HUES48 (cell line): ENCODE measurements around the gene NDC1.
A peak's percentile ranks its signal among the peaks of the same experiment; 100 is the strongest.

ENCODE experiments used
- H3K27ac ChIP-seq: one replicate; pipeline ENCODE4 v1.7.0; 2013; ENCODE audit warnings: low read depth, low read length, inconsistent platforms
- H3K27me3 ChIP-seq: 2 replicates; pipeline ENCODE4 v1.6.1; 2013; ENCODE audit warnings: mild to moderate bottlenecking, low read length; ENCODE audit not compliant: control insufficient read depth, insufficient read depth
- H3K36me3 ChIP-seq: 2 replicates; pipeline ENCODE4 v1.6.1; 2013; ENCODE audit warnings: low read length; ENCODE audit not compliant: control insufficient read depth, insufficient read depth
- H3K4me1 ChIP-seq: 2 replicates; pipeline ENCODE4 v1.6.1; 2013; ENCODE audit warnings: mild to moderate bottlenecking, low read length; ENCODE audit not compliant: control insufficient read depth, insufficient read depth
- H3K4me3 ChIP-seq: 2 replicates; pipeline ENCODE4 v1.5.1; 2013; ENCODE audit warnings: mild to moderate bottlenecking, low read depth, low read length
- H3K9ac ChIP-seq: 2 replicates; pipeline ENCODE4 v1.6.1; 2013; ENCODE audit warnings: mild to moderate bottlenecking, low read depth, low read length, moderate library complexity
- H3K9me3 ChIP-seq: 2 replicates; pipeline ENCODE4 v1.6.1; 2013; ENCODE audit warnings: low read length; ENCODE audit not compliant: control insufficient read depth, insufficient read depth

The NDC1 gene

DNA sequence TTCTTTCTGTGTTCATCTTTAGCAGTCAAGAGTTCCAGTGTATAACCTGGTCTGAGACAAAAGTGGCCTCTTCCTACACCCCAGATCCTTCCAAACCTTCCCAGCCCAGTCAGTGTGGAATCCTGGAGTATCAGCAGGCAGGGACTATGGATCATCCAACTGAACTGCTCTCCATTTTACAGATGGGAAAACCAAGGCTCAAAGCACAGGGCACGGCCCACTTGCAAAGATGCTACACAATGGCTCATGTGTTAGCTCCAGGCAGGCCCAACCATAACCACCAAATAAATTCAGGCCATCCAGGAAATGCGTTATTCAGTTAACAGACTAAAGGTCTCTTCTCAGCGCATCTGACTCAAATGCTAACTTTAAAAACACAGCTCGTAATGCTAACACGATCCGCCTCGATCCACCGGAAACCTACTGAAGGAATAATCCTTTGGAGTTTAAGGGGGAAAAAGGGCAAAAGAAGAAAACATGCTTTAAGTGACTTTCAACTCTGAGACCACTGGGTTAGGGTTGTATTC, 106.3 kb downstream of the NDC1 start:
- Histone ChIP-seq H3K27ac (no peak overlapping the region), H3K4me1 (peaks cover 11% of the 10 kb centered on the region; the same call in 1 of the 2 replicates), H3K27me3 (peaks cover 26% of the 10 kb centered on the region), H3K36me3 (no peaks in the 10 kb centered on the region), H3K9ac (no peak overlapping the region), H3K4me3 (no peak overlapping the region), H3K9me3 (no peaks in the 10 kb centered on the region)

DNA sequence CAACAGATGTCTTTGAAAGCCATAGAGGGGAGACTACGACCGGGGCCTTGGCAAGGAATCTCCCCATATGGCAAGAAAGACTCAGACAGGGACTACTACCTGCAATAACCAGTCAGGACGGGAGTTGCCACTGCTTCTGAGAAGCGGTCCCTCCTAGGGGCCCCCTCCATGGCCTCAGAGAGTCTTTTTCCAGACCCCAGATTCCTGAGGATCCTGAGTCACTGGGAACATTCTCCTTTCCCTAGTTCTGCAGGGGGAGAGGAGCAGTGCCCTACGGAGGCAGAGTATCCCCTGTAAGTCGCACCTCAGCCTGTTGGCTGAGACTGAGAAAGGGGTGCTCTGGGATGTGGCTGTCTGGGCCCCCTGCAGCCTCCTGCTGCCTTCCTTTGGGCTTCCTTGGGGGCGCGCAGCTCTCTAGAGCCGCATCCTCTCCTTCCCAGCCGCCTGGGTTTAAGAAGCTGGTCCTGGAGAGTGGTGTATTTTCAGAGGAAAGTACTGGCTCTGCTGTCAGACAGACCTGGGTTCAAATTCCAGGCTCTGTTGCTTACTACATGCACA, 107.0 kb downstream of the NDC1 start:
- no peak overlapping the region for H3K27ac ChIP-seq
- peaks cover 11% of the 10 kb centered on the region; the same call in 1 of the 2 replicates for H3K4me1 ChIP-seq
- no peaks in the 10 kb centered on the region for H3K36me3 ChIP-seq
- peaks cover 19% of the 10 kb centered on the region for H3K27me3 ChIP-seq
- H3K9me3 ChIP-seq: no peaks in the 10 kb centered on the region
- no peak overlapping the region for H3K4me3 ChIP-seq
- no peak overlapping the region for H3K9ac ChIP-seq

DNA sequence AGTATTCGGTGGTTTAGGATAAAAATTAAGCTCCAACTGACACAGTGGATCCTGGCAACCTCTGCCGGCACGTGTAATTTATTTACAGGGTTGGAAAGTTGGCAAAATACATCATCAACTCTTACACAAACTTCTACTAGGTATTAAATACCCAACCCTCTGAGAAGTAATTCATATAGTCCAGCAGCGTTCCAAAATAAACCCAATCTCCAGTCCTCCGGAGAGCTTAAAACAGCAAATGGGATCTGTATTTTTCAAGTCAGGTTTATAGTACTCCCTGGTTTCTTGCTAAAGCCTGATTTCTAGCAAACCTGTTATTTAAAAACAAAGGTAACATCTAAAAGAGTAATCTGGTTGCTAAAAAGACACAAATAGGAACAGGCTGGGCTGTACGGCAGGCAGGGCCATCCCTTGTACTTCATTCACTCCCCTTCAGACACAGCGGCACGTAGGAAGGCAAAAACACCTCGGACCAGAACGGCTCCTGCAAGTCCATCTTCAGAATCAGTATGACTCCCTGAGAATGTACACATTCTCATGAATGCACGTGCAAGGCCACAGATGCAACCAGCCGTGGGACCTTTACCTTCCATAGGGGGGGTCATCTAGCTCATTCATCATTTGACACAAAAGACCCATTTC, 107.8 kb downstream of the NDC1 start:
- H3K4me3 ChIP-seq: no peak overlapping the region
- H3K9me3 ChIP-seq: no peaks in the 10 kb centered on the region
- no peak overlapping the region for H3K27ac ChIP-seq
- H3K9ac ChIP-seq: no peak overlapping the region
- H3K4me1 ChIP-seq: peaks cover 8% of the 10 kb centered on the region
- no peaks in the 10 kb centered on the region for H3K36me3 ChIP-seq
- H3K27me3 ChIP-seq: peaks cover 11% of the 10 kb centered on the region

DNA sequence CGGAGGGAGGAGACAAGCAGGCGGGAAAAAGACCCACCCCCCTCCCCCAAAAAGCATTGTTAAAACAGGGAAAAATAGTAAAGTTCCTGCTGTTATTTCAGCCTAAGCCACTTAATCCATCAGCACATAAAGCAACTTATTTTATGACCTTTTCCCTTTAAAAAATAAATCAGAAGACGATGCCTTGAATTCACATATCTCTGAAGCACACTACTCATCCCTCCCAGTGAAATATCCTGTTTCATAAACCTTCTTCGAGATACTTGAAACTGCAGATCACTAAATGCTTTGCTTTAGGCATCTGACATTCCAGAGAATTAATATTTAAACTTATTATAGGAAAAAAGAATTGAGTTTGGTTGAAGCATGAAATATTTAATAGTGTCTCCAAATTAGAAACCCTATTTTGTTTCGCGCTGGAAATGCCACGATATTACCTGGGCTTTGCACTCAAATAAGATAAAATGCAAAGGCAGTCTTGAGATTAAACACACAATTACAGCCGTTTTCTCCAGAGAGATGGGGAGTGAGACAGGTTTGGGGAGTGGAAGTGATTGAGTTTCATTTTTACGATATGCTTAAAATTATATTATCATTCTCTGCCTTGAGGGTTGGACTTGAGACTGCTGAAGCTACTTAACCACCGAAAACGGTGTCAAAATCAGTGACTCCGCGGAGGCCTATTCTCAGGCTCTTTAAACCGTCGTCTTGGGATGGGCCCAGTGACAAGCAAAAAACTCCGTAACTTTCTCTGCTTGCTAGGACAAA, 108.5 kb downstream of the NDC1 start:
- H3K9me3 ChIP-seq: no peaks in the 10 kb centered on the region
- no peak overlapping the region for H3K9ac ChIP-seq
- H3K27ac ChIP-seq: no peak overlapping the region
- no peak overlapping the region for H3K4me3 ChIP-seq
- peaks cover 7% of the 10 kb centered on the region for H3K4me1 ChIP-seq
- no peaks in the 10 kb centered on the region for H3K36me3 ChIP-seq
- peaks cover 6% of the 10 kb centered on the region; the same call in 1 of the 2 replicates for H3K27me3 ChIP-seq

DNA sequence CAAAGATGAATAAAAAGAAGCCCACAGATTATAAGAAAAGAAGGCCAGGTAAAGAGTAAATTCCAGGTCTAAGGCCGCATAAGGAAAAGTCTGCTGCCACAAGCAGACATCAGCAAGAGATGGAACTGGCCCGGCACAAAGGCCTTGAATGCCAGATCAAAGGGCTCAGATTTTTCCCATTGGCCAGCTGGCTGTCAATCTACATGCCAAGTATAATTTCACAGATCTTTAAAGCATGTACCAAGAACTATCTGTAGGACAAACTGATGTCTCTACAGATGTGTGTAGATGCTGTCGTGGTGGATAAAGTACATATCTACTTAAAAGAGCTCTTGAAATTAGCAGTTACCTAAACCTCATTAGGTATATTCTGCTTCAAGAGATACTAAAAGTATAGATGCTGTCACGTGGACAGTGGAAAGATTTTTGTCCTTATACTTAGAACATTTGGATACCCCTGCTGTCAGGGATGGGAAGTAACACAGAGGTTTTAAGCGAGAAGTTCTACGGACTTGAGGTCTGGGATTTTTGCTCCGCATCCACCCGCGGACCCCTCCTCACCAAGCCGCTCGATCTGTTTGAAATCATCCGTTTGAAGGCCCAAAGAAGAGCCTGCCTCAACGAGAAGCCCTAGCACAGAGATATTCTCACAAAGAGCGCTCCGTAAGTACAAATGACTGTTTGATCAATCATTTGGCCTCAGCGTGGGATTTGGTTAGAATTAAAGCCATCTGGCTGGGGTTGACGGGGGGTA, 109.2 kb downstream of the NDC1 start:
- Histone ChIP-seq H3K27me3 (peaks cover 3% of the 10 kb centered on the region; the same call in 1 of the 2 replicates), H3K9me3 (no peaks in the 10 kb centered on the region), H3K27ac (no peak overlapping the region), H3K9ac (no peak overlapping the region), H3K36me3 (no peaks in the 10 kb centered on the region), H3K4me3 (no peak overlapping the region), H3K4me1 (peaks cover 6% of the 10 kb centered on the region; the same call in 1 of the 2 replicates)

DNA sequence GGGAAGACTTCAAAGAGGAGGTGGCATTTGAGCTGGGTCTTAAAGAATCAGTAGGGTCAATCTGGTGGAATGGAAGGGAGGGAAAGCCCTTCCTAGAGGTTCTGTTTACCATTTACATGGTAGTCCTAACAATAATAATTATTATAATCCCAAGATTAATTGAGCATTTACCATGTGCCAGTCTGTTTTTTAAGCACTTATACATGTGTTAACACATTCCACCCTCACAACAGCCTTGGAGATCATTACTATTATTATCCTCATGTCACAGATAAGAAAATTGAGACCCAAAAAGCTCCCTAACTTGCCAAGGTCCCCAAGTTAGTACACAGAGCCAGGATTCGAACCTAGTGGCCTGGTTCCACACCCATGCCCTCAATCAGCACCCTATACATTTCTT, 109.9 kb downstream of the NDC1 start:
- H3K9ac ChIP-seq: no peak overlapping the region
- H3K4me1 ChIP-seq: peaks cover 6% of the 10 kb centered on the region; the same call in 1 of the 2 replicates
- H3K4me3 ChIP-seq: no peak overlapping the region
- H3K9me3 ChIP-seq: no peaks in the 10 kb centered on the region
- H3K36me3 ChIP-seq: no peaks in the 10 kb centered on the region
- no peak overlapping the region for H3K27ac ChIP-seq
- H3K27me3 ChIP-seq: peaks cover 3% of the 10 kb centered on the region; the same call in 1 of the 2 replicates

DNA sequence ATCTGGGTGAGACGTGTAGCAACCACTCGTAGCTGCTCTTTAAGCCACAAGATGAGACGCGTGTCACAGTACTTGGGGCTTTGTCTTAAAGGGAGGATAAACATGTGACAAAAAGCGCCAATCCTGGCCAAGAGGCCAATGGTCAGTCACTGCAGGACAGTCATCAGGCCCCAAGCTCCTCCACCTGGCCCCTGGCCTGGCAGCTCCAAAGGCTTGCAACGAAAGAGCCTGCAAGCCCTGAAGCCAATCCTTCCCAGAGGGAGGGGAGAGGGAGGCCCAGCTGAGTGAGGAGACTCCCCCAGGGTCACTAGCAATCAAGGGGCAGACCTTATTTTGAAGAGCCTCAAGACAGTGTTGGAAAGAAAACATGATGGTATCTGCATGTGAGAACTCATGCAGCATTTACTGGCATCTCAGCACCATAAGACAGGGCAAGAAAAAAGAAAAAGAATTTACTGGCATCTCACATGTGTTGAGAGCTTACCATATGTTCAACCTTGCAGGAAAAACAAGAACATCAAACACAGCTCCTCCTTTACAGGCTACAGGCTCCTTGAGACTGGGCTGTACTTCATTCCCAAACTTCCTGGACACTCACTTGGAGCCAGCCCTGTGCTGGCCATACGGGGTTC, 110.5 kb downstream of the NDC1 start:
- Histone ChIP-seq H3K27ac (no peak overlapping the region), H3K4me3 (no peak overlapping the region), H3K36me3 (no peaks in the 10 kb centered on the region), H3K4me1 (peaks cover 6% of the 10 kb centered on the region; the same call in 1 of the 2 replicates), H3K9ac (no peak overlapping the region), H3K9me3 (no peaks in the 10 kb centered on the region), H3K27me3 (peaks cover 3% of the 10 kb centered on the region; the same call in 1 of the 2 replicates)

DNA sequence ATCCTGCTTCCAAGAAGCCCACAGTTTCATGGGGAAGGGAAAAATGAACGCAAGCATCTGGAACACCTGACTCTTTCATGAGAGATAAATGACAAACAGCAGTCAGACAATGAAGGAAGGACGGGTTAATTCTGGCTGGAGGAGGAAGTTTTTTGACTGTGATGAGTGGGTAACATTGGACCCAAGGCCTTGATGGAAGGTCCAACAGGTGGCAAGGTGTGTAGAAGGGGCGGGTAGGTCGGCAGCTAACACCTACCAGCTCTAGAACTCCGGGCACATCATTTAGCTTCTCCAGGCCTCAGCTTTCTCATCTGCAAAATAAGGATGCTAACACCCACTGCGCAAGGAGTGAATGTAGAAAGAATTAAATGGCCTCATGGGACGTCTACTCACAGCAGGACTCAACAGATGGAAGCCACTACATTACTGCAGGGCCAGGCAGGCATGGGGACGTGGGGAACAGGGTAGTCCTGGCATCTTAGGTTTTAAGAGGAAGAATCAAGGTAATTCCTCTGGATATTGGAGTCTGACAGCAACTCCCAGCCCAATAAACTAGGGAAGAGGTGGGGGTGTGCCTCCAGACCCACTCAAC, 112.0 kb downstream of the NDC1 start:
- H3K9ac ChIP-seq: no peak overlapping the region
- H3K4me1 ChIP-seq: peaks cover 6% of the 10 kb centered on the region; the same call in 1 of the 2 replicates
- no peak overlapping the region for H3K4me3 ChIP-seq
- H3K36me3 ChIP-seq: no peaks in the 10 kb centered on the region
- no peak overlapping the region for H3K27ac ChIP-seq
- no peaks in the 10 kb centered on the region for H3K9me3 ChIP-seq
- H3K27me3 ChIP-seq: no peaks in the 10 kb centered on the region; the same call in 1 of the 2 replicates

DNA sequence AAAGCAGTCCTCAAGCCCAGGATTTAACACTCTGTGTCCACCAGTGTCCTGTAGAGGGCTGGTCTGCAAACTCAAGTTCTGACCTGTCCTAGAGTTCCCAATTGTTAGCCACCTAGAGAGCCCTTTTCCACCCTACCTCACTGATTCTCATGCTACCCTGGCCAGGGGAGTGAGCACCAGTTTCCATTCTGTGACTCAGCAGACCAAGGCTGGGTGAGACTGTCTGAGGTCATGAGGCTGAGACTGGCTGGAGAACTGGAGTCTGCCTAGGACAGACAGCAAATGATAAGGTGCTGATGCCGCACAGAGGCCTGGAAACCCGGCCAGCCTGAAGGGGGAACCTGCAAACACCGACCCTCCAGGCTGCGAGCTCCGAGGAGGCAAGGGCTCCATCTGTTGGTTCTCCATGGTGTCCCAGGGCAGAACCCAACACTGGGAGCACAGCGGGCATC, 112.8 kb downstream of the NDC1 start:
- peak overlapping the region; percentile 19 for H3K27ac ChIP-seq
- no peak overlapping the region for H3K4me3 ChIP-seq
- H3K27me3 ChIP-seq: no peaks in the 10 kb centered on the region; the same call in 1 of the 2 replicates
- no peaks in the 10 kb centered on the region for H3K9me3 ChIP-seq
- H3K4me1 ChIP-seq: peaks cover 6% of the 10 kb centered on the region; the same call in 1 of the 2 replicates
- no peaks in the 10 kb centered on the region for H3K36me3 ChIP-seq
- H3K9ac ChIP-seq: no peak overlapping the region

DNA sequence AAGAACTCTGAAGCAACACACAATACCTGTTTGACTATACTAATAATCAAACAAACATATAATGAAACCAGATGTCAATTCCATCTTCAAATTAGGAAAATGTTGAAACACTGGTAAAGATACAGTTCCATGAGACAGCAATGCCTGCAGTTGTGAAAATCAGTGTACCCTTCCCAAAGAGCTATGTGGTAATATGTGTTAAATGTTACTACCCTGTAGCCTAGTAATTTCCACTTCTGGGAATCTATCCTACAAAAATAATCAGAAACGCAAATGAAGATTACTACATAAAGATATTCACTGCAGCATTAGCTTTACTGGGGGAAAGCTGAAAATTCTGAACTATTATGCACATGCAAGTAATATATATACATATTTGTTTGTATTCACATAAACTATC, 116.1 kb downstream of the NDC1 start:
- Histone ChIP-seq H3K27ac (no peak overlapping the region), H3K4me3 (no peak overlapping the region), H3K9ac (no peak overlapping the region), H3K9me3 (no peaks in the 10 kb centered on the region), H3K36me3 (no peaks in the 10 kb centered on the region), H3K27me3 (no peaks in the 10 kb centered on the region), H3K4me1 (peaks cover 6% of the 10 kb centered on the region; the same call in 1 of the 2 replicates)
